Measurements from ENCODE around the gene GTF2A2. TPM values are rescaled to one million over a fixed set of nuclear protein-coding genes. Genes with fewer than 3 reads are reported as not detected.

Gene GTF2A2
- total and polyA plus RNA-seq, 4 donors, result 11.7 to 101 (median 27.2) TPM

- 0% methylated on average over 1 of the region's 1 CpG for WGBS
- H3K27me3 ChIP-seq (ENCODE audit: control insufficient read depth in 4 of 4, insufficient read depth in 4 of 4, low read length in 3 of 4), result no peaks in the 10 kb centered on the region
- no peak for TF ChIP-seq TAF1 (conservative IDR thresholded peaks at IDR 0.05)
- TF ChIP-seq FOXA1 (IDR thresholded peaks at IDR 0.05), result no peak
- peak in 1 of 2 donors; percentile 23 for TF ChIP-seq HNF4A (conservative IDR thresholded peaks at IDR 0.05)
- TF ChIP-seq RAD21 (IDR thresholded peaks at IDR 0.05), result no peak
- peak; percentile 5 for TF ChIP-seq FOXA2 (IDR thresholded peaks at IDR 0.05)
- TF ChIP-seq RXRA (IDR thresholded peaks at IDR 0.05), result peak in 1 of 2 donors; percentile 15
- H3K9ac ChIP-seq (ENCODE audit: low read depth in 1 of 2, low read length in 2 of 2), result peak overlapping the region in 1 of 2 donors; percentile 21
- no peaks in the 10 kb centered on the region for H3K9me3 ChIP-seq (ENCODE audit: control insufficient read depth in 4 of 4, low read length in 3 of 4)
- DNase-seq (ENCODE audit: low spot score), result no peak
- peaks cover 11 to 45% (median 39%) of the 10 kb centered on the region in 4 donors for H3K4me1 ChIP-seq (ENCODE audit: control insufficient read depth in 4 of 4, insufficient read depth in 4 of 4, low read length in 3 of 4)
- peak overlapping the region; percentile 59 to 75 for H3K27ac ChIP-seq (ENCODE audit: low read depth in 1 of 2, low read length in 2 of 2)
- H3K4me3 ChIP-seq (ENCODE audit: low read depth in 1 of 3, low read length in 3 of 3), result peak overlapping the region in 1 of 3 donors; percentile 25
- peaks cover 0 to 10% (median 7%) of the 10 kb centered on the region in 4 donors for H3K36me3 ChIP-seq (ENCODE audit: control insufficient read depth in 4 of 4, insufficient read depth in 3 of 4, low read depth in 1 of 4, low read length in 3 of 4)
Measured at GRCh38 chr15:59685737-59686297, 28.5 kb upstream of the GTF2A2 start.

DNA sequence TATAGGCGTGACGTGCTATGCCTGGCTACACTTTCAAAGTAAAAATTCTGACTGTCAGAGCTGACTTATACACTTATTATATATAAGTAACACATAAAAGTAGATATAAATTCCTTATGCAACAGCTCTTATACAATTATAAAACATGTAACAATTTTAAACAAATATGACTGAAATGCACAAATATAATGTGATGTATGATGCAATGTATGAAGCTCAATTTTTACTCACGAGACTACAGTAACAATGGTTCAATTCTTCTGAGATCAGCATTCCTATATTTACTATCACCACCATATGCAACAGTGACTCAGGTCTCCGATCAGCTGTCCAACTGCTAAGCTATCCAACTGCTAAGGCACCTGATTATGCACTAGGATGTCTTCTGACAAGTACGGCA is 23.6 kb upstream of the GTF2A2 start:
- Histone ChIP-seq H3K9me3 (ENCODE audit: control insufficient read depth in 4 of 4, low read length in 3 of 4) (no peaks in the 10 kb centered on the region), H3K36me3 (ENCODE audit: control insufficient read depth in 4 of 4, insufficient read depth in 3 of 4, low read depth in 1 of 4, low read length in 3 of 4) (peaks cover 19 to 55% (median 35%) of the 10 kb centered on the region in 4 donors), H3K27me3 (ENCODE audit: control insufficient read depth in 4 of 4, insufficient read depth in 4 of 4, low read length in 3 of 4) (no peaks in the 10 kb centered on the region), H3K9ac (ENCODE audit: low read depth in 1 of 2, low read length in 2 of 2) (no peak overlapping the region), H3K4me1 (ENCODE audit: control insufficient read depth in 4 of 4, insufficient read depth in 4 of 4, low read length in 3 of 4) (peaks cover 3 to 18% (median 12%) of the 10 kb centered on the region in 4 donors), H3K27ac (ENCODE audit: low read depth in 1 of 2, low read length in 2 of 2) (no peak overlapping the region), H3K4me3 (ENCODE audit: low read depth in 1 of 3, low read length in 3 of 3) (no peak overlapping the region)
- no peak for DNase-seq (ENCODE audit: low spot score)
- TF ChIP-seq EGR1 (IDR thresholded peaks at IDR 0.05; ENCODE audit: low read depth in 2 of 2), result no peak
- no peak for TF ChIP-seq CTCF (IDR thresholded peaks at IDR 0.05; ENCODE audit: low read depth, low read length, missing input control)
- TF ChIP-seq HNF4A (conservative IDR thresholded peaks at IDR 0.05), result no peak
- TF ChIP-seq FOXA1 (IDR thresholded peaks at IDR 0.05), result no peak
- TF ChIP-seq REST (IDR thresholded peaks at IDR 0.05), result no peak
- WGBS, result 83% methylated on average over 4 of the region's 5 CpGs

- no peak overlapping the region for H3K4me3 ChIP-seq (ENCODE audit: low read depth in 1 of 3, low read length in 3 of 3)
- H3K27me3 ChIP-seq (ENCODE audit: control insufficient read depth in 4 of 4, insufficient read depth in 4 of 4, low read length in 3 of 4), result no peaks in the 10 kb centered on the region
- H3K9me3 ChIP-seq (ENCODE audit: control insufficient read depth in 4 of 4, low read length in 3 of 4), result no peaks in the 10 kb centered on the region
- no peak for TF ChIP-seq NR2F2 (IDR thresholded peaks at IDR 0.05)
- no peak for TF ChIP-seq TAF1 (conservative IDR thresholded peaks at IDR 0.05)
- no peak for TF ChIP-seq HNF4G (IDR thresholded peaks at IDR 0.05)
- no peak for TF ChIP-seq FOXA2 (IDR thresholded peaks at IDR 0.05)
- TF ChIP-seq, protein P1, sequence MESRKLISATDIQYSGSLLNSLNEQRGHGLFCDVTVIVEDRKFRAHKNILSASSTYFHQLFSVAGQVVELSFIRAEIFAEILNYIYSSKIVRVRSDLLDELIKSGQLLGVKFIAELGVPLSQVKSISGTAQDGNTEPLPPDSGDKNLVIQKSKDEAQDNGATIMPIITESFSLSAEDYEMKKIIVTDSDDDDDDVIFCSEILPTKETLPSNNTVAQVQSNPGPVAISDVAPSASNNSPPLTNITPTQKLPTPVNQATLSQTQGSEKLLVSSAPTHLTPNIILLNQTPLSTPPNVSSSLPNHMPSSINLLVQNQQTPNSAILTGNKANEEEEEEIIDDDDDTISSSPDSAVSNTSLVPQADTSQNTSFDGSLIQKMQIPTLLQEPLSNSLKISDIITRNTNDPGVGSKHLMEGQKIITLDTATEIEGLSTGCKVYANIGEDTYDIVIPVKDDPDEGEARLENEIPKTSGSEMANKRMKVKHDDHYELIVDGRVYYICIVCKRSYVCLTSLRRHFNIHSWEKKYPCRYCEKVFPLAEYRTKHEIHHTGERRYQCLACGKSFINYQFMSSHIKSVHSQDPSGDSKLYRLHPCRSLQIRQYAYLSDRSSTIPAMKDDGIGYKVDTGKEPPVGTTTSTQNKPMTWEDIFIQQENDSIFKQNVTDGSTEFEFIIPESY (IDR thresholded peaks at IDR 0.05), result no peak
- TF ChIP-seq CTCF (IDR thresholded peaks at IDR 0.05; ENCODE audit: low read depth, low read length, missing input control), result no peak
- TF ChIP-seq, protein P2, sequence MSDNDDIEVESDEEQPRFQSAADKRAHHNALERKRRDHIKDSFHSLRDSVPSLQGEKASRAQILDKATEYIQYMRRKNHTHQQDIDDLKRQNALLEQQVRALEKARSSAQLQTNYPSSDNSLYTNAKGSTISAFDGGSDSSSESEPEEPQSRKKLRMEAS (IDR thresholded peaks at IDR 0.05), result no peak
- TF ChIP-seq GABPA (IDR thresholded peaks at IDR 0.05 in 1 of 2, conservative IDR thresholded peaks at IDR 0.05 in 1 of 2), result no peak
- no peak for TF ChIP-seq FOXA1 (IDR thresholded peaks at IDR 0.05)
- no peak for TF ChIP-seq YY1 (IDR thresholded peaks at IDR 0.05)
- no peak for TF ChIP-seq RXRA (IDR thresholded peaks at IDR 0.05)
- H3K36me3 ChIP-seq (ENCODE audit: control insufficient read depth in 4 of 4, insufficient read depth in 3 of 4, low read depth in 1 of 4, low read length in 3 of 4), result peaks cover 19 to 59% (median 40%) of the 10 kb centered on the region in 4 donors
- peaks cover 3 to 15% (median 6%) of the 10 kb centered on the region in 4 donors for H3K4me1 ChIP-seq (ENCODE audit: control insufficient read depth in 4 of 4, insufficient read depth in 4 of 4, low read length in 3 of 4)
- H3K9ac ChIP-seq (ENCODE audit: low read depth in 1 of 2, low read length in 2 of 2), result no peak overlapping the region
- no peak for DNase-seq (ENCODE audit: low spot score)
- H3K27ac ChIP-seq (ENCODE audit: low read depth in 1 of 2, low read length in 2 of 2), result no peak overlapping the region
- 87% methylated on average over 6 of the region's 6 CpGs for WGBS
Measured at GRCh38 chr15:59680346-59680745, 23.0 kb upstream of the GTF2A2 start.

All from liver (tissue), 9 donors.